Muscle layer of duodenum (tissue), 2 donors: ENCODE measurements around the gene UHMK1.
A peak's percentile ranks its signal among the peaks of the same experiment; 100 is the strongest.
"Not testable (repeated sequence)": the region's sequence is repeated elsewhere in the genome, so short reads cannot be mapped to it uniquely, and the experiment has no call there.

Source experiments
- H3K27ac ChIP-seq: one replicate; pipeline ENCODE4 v1.7.0; 2013; ENCODE audit warnings: mild to moderate bottlenecking, low read length
- H3K27me3 ChIP-seq: one replicate; pipeline ENCODE4 v1.7.0; 2013; ENCODE audit warnings: low read depth, mild to moderate bottlenecking, control low read depth, low read length
- H3K36me3 ChIP-seq, 2 donors: one replicate each; pipeline ENCODE4 v1.7.0; 2013; ENCODE audit warnings: low read length in 2 of 2, control low read depth in 1 of 2, mild to moderate bottlenecking in 1 of 2; ENCODE audit not compliant: insufficient read depth in 2 of 2, control insufficient read depth in 1 of 2
- H3K4me1 ChIP-seq, 2 donors: one replicate each; pipeline ENCODE4 v1.7.0; 2013; ENCODE audit warnings: low read length in 2 of 2, mild to moderate bottlenecking in 2 of 2, control low read depth in 1 of 2, moderate library complexity in 1 of 2; ENCODE audit not compliant: insufficient read depth in 2 of 2, control insufficient read depth in 1 of 2
- H3K4me3 ChIP-seq, 2 donors: one replicate each; pipeline ENCODE4 v1.7.0; 2013; ENCODE audit warnings: low read length in 2 of 2, low read depth in 1 of 2, mild to moderate bottlenecking in 1 of 2
- H3K9me3 ChIP-seq, 2 donors: one replicate each; pipeline ENCODE4 v1.7.0; 2013; ENCODE audit warnings: low read length in 2 of 2, control low read depth in 1 of 2, mild to moderate bottlenecking in 1 of 2; ENCODE audit not compliant: control insufficient read depth in 1 of 2
- donor health status: healthy.

UHMK1 gene

DNA sequence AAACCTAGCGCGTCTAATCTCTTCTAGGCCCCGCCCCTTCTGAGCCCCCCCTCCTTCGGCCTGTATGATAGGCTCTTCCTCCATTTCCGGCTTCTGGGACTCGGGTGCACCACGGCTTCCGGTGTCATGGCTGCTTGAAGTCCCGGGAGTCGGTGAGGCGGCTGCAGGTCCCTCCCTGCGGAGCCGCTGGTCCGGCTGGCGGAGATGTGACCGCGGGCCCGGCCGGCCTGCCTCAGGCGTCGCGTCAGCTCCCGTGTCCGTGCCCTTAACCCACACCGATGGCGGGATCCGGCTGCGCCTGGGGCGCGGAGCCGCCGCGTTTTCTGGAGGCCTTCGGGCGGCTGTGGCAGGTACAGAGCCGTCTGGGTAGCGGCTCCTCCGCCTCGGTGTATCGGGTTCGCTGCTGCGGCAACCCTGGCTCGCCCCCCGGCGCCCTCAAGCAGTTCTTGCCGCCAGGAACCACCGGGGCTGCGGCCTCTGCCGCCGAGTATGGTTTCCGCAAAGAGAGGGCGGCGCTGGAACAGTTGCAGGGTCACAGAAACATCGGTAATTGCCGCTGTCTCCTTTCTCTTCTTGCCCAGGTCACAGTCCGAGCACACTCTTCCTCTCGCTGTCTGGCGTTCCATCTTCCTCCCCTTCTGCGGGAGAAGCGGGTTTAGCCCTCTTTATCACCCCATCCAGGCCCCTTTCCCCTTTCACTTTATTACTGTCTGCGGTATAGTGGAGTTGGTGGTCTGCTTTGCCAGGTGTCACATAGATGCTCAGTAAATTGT is at the start of gene UHMK1:
UHMK1 (plus strand) TSS at position 96 of the 773 bp plus-strand sequence; CDS start at position 279, 183 bp downstream.
- Histone ChIP-seq H3K27me3 (no peaks in the 10 kb centered on the region), H3K4me1 (peaks cover 7 to 18% of the 10 kb centered on the region in 2 donors), H3K4me3 (peak within 1 kb of the TSS; percentile 94 to 98), H3K36me3 (peaks cover 12 to 19% of the 10 kb centered on the region in 2 donors), H3K9me3 (no peaks in the 10 kb centered on the region), H3K27ac (peak within 1 kb of the TSS; percentile 83)

DNA sequence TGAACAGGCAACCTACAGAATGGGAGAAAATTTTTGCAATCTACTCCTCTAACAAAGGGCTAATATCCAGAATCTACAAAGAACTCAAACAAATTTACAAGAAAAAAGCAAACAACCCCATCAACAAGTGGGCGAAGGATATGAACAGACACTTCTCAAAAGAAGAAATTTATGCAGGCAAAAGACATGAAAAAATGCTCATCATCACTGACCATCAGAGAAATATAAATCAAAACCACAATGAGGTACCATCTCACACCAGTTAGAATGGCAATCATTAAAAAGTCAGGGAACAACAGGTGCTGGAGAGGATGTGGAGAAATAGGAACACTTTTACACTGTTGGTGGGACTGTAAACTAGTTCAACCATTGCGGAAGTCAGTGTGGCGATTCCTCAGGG is 43.3 kb upstream of the UHMK1 start:
- not testable (repeated sequence) for H3K4me3 ChIP-seq, H3K9me3 ChIP-seq, H3K36me3 ChIP-seq, H3K27me3 ChIP-seq, H3K4me1 ChIP-seq, H3K27ac ChIP-seq

GRCh38 chr1:162456323-162456722 is 41.3 kb upstream of the UHMK1 start:
- no peak overlapping the region for H3K4me3 ChIP-seq
- no peaks in the 10 kb centered on the region for H3K4me1 ChIP-seq
- H3K36me3 ChIP-seq, result no peaks in the 10 kb centered on the region
- no peaks in the 10 kb centered on the region for H3K27me3 ChIP-seq
- H3K27ac ChIP-seq, result no peak overlapping the region
- H3K9me3 ChIP-seq, result no peaks in the 10 kb centered on the region

DNA sequence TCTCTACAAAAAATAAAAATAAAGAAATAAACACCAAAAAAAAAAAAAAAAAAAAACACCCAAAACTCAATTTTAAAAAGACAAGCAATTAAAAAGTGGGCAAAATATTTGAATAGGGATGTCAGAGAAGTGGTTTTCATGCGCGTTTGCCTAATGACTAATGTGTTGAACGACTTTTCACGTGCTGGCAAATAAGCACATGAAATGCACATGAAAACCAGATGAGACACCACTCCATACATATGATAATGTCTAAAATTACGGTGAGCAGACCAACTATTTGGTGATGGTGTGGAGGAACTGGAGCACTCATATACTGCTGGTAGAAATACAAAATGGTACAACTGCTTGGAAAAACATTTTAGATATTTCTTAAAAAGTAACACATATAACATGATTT is 39.4 kb upstream of the UHMK1 start:
- Histone ChIP-seq H3K27me3 (no peaks in the 10 kb centered on the region), H3K9me3 (no peaks in the 10 kb centered on the region), H3K4me1 (no peaks in the 10 kb centered on the region), H3K36me3 (no peaks in the 10 kb centered on the region), H3K4me3 (no peak overlapping the region), H3K27ac (no peak overlapping the region)

DNA sequence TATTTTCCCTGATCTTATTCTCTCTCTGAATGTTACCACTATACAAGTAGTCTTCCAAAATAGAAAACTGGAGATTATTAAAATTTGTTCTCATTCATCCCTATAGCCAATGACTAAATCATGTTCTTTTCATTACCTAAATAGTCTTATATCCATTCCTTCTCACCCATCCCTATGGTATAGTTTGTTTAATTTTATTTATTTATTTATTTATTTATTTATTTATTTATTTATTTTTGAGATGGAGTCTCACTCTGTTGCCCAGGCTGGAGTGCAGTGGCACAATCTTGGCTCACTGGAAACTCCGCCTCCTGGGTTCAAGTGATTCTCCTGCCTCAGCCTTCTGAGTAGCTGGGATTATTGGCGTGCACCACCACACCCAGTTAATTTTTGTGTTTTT is 35.2 kb upstream of the UHMK1 start:
- not testable (repeated sequence) for H3K9me3 ChIP-seq, H3K27ac ChIP-seq, H3K36me3 ChIP-seq, H3K4me3 ChIP-seq, H3K4me1 ChIP-seq, H3K27me3 ChIP-seq

DNA sequence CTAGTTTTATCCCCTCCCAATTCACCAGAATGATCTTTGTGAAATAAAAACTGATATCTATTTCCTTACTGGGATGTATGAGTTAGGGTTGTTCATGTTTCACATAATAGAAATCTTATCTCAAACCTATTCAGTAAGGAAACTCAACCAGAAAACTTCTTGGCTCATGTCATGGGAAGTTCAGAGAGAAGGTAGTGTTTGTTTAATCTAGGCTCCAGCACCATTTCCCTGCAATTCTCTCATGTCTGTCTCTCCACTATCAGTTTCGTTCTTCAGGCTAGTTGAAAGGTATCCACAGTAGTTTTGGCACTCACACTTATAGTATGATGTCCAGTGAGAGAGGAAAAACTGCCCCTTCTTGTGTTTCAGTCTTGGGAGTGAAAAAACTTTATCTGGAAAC is 34.6 kb upstream of the UHMK1 start:
- no peak overlapping the region for H3K4me3 ChIP-seq
- no peaks in the 10 kb centered on the region for H3K9me3 ChIP-seq
- no peaks in the 10 kb centered on the region for H3K27me3 ChIP-seq
- H3K27ac ChIP-seq, result no peak overlapping the region
- no peaks in the 10 kb centered on the region for H3K4me1 ChIP-seq
- H3K36me3 ChIP-seq, result no peaks in the 10 kb centered on the region

- Histone ChIP-seq H3K27me3 (no peaks in the 10 kb centered on the region), H3K4me1 (no peaks in the 10 kb centered on the region), H3K27ac (no peak overlapping the region), H3K36me3 (no peaks in the 10 kb centered on the region), H3K4me3 (no peak overlapping the region), H3K9me3 (no peaks in the 10 kb centered on the region)
These were observed 30.8 kb upstream of the UHMK1 start for GRCh38 chr1:162466797-162467196.

DNA sequence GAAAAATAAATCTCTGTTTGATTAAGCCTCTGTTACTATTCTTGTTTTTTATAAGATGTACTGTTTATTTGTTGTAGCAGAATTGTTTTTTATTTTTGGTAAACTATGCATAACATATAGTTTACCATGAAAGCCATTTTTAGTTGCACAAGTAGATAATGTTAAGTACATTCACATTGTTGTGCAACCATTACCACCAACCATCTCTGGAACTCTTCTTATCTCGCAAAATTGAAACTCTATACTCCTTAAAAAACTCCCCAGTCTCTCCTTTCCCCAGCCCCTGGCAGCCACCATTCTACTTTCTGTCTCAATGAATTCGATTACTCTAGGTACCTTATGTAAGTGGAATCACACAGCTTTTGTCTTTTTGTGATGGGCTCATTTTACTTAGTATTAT is 27.4 kb upstream of the UHMK1 start:
- H3K4me1 ChIP-seq, result no peaks in the 10 kb centered on the region
- H3K36me3 ChIP-seq, result no peaks in the 10 kb centered on the region
- no peaks in the 10 kb centered on the region for H3K9me3 ChIP-seq
- no peaks in the 10 kb centered on the region for H3K27me3 ChIP-seq
- no peak overlapping the region for H3K4me3 ChIP-seq
- no peak overlapping the region for H3K27ac ChIP-seq

DNA sequence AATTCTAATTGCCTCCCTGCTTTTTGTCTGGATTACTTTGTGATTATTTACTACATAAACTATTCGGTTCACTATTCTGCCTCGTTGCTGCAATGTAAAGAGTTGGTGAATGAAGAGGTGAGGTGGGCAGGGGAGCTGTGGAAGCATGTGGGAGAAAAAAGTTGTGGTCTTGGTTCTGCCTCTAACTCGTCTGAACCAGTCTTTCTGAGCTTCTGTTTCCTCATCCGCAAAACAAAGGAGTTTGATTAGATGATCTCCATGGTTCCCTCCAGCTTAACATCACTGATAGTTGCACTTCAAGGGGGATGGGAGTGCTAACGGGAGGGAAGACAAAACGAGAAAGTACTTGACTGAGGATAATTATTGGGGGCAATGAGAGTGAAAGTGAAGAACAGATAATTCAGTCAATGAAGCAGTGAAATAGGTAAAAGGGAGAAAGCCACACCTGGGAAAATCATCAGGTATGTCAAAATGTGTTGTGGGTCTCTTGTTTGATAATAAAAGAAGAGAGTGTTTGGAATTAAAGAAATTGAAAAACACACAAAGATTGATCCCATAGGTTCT is 26.2 kb upstream of the UHMK1 start:
- Histone ChIP-seq H3K9me3 (peaks cover 0 to 4% of the 10 kb centered on the region in 2 donors), H3K4me1 (no peaks in the 10 kb centered on the region), H3K27ac (no peak overlapping the region), H3K27me3 (no peaks in the 10 kb centered on the region), H3K36me3 (no peaks in the 10 kb centered on the region), H3K4me3 (no peak overlapping the region)

DNA sequence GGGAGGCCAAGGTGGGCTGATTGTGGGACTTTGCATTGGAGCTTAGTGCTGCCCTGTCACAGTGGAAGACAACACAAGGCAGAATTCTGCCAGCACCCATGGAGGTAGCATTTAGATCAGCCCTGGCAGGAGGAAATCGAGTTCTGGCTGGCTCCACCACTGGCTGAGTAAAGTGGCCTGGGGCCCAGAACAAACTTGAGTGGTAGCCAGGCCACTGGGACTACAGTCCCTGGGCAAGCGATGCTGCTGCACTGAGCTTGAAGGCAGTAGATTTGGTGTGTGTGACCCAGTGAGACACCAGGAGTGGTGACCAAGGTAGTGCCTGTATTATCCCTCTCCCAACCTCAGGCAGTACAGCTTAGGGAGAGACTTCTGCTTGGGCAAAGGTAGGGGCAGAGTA is 22.5 kb upstream of the UHMK1 start:
- Histone ChIP-seq H3K36me3 (no peaks in the 10 kb centered on the region), H3K27ac (no peak overlapping the region), H3K4me3 (no peak overlapping the region), H3K27me3 (no peaks in the 10 kb centered on the region), H3K4me1 (no peaks in the 10 kb centered on the region), H3K9me3 (peaks cover 0 to 10% of the 10 kb centered on the region in 2 donors)

DNA sequence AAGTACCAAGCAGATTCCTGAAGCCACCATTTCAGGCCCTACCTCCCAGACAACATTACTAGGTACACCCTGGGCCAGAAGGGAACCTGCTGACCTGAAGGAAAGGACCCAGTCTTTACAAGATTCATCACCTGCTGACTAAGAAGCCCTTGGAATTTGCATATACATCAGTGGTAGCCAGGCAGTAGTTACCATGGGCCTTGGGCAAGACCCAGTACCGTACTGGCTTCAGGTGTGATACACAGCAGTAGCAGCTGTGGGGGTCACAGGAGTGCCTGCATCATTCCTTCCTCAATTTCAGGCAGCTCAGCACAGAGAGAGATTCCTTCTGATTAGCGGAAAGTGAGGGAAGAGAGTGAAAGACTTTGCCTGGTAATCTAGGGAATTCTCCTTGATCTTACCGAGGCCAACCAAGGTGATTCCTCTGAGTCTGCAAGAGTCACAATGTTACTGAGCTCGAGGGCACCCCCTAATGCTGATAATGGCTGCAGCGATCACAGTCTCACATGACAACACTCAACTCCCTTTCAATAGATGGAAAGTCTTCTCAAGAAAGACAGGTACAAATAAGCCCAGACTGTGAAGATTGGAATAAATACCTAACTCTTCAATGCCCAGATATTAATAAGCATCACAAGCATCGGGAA is 22.0 kb upstream of the UHMK1 start:
- Histone ChIP-seq H3K9me3 (peaks cover 0 to 12% of the 10 kb centered on the region in 2 donors), H3K4me3 (no peak overlapping the region), H3K27ac (no peak overlapping the region), H3K36me3 (no peaks in the 10 kb centered on the region), H3K4me1 (no peaks in the 10 kb centered on the region), H3K27me3 (no peaks in the 10 kb centered on the region)
